ENCODE data around the gene SNX7. TPM values are rescaled to one million over a fixed set of nuclear protein-coding genes. Genes with fewer than 3 reads are reported as not detected.
A peak's percentile ranks its signal among the peaks of the same experiment; 100 is the strongest.

Gene SNX7
- total RNA-seq, 3 donors from 2014 or later = 38.0 to 45.1 (median 43.5) TPM

DNA sequence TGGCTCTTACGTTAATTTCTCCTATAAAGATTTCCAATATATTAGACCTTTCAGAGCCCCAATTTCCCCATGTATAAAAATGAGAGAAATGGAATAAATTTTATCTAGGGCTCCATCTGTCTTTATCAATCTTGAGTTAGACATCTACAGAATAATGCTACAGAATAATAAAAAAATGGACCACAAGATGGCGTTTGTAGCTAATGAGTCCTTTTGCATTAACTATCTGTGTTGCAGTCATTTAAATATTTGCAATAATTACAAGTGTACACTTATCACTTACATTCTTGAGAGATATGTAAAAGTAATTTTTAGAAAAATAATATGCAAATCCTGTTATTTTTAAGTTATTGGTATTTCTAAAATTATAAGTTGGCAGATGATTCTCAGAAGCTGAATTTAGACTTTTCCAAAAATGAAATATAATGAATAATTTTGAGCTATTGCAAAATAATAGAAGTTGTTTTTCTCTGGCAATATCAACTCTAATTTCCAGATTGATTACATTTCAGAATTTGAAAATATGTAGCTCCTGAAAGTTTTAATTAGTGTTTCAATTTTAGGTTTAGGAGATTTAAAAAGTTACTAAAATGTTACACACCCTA lies 87.7 kb downstream of the SNX7 start:
- no peak overlapping the region for H3K4me3 ChIP-seq
- no peak for DNase-seq
- intact Hi-C loops (cut with DNase I, micrococcal nuclease) = no loop called here
- no peaks in the 10 kb centered on the region for H3K36me3 ChIP-seq (ENCODE audit: low read depth)
- H3K4me1 ChIP-seq (ENCODE audit: low read depth) = no peaks in the 10 kb centered on the region
- TF ChIP-seq, protein P1, sequence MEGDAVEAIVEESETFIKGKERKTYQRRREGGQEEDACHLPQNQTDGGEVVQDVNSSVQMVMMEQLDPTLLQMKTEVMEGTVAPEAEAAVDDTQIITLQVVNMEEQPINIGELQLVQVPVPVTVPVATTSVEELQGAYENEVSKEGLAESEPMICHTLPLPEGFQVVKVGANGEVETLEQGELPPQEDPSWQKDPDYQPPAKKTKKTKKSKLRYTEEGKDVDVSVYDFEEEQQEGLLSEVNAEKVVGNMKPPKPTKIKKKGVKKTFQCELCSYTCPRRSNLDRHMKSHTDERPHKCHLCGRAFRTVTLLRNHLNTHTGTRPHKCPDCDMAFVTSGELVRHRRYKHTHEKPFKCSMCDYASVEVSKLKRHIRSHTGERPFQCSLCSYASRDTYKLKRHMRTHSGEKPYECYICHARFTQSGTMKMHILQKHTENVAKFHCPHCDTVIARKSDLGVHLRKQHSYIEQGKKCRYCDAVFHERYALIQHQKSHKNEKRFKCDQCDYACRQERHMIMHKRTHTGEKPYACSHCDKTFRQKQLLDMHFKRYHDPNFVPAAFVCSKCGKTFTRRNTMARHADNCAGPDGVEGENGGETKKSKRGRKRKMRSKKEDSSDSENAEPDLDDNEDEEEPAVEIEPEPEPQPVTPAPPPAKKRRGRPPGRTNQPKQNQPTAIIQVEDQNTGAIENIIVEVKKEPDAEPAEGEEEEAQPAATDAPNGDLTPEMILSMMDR (IDR thresholded peaks at IDR 0.05) = no peak
- H3K9me3 ChIP-seq = no peaks in the 10 kb centered on the region
- no peak for ATAC-seq

DNA sequence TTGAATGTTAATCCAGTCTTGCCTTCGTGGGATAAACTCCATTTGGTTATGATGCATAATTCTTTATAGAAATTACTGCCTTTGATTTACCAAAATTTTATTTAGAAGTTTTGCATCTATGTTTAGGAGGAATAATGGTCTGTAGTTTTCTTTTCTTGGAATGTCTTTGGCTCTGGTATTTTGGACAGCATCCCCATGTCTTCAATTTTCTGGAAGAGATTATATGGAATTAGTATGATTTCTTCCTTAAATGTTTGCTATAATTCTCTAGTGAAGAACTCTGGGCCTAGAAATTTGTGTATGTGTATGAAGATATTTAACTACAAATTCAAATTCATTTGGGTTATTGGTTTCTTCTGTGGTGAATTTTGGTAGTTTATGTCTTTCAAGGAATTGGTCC lies 92.7 kb downstream of the SNX7 start:
- no peaks in the 10 kb centered on the region for H3K36me3 ChIP-seq (ENCODE audit: low read depth)
- intact Hi-C loops (cut with DNase I, micrococcal nuclease) = no loop called here
- TF ChIP-seq, protein P1 (IDR thresholded peaks at IDR 0.05) = no peak
- H3K4me3 ChIP-seq = no peak overlapping the region
- H3K9me3 ChIP-seq = no peaks in the 10 kb centered on the region
- no peak for DNase-seq
- no peak for ATAC-seq
- no peaks in the 10 kb centered on the region for H3K4me1 ChIP-seq (ENCODE audit: low read depth)

DNA sequence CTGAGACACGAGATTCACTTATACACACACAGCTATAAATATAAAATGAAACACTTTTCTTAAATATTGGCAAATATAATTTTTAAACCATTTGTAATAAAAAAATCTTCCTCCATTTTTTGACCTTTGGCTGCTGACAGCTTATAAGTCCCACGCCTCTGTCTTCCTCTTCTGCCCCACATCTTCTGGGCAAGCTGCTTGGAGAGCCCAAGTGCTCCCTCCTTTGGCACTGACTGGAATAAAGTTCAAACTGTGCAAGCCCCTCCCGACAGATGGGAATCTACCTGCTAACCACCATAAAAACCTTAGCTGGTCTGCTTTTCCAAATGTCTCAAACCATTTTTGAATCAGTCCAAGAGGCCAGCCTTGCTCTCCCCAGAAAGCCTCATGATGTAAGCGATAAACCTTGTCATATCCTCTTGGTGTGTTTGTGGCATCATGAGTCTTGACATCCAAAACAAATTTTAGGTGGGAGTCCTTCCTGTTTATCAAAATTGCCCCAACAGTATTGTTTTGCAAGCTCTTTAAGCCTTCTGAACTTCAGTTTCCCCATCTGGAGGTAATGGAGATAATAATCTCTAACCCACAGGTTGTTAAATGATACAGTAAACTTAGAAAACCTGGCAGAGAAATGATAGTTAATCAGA lies 99.8 kb downstream of the SNX7 start:
- no peaks in the 10 kb centered on the region for H3K4me1 ChIP-seq (ENCODE audit: low read depth)
- H3K4me3 ChIP-seq = no peak overlapping the region
- DNase-seq (peak in 1 of 3 donors; percentile 5), ATAC-seq (no peak)
- H3K36me3 ChIP-seq (ENCODE audit: low read depth) = no peaks in the 10 kb centered on the region
- no peaks in the 10 kb centered on the region for H3K9me3 ChIP-seq
- intact Hi-C loops (cut with DNase I, micrococcal nuclease) = no loop called here
- TF ChIP-seq, protein P1 (IDR thresholded peaks at IDR 0.05) = no peak

DNA sequence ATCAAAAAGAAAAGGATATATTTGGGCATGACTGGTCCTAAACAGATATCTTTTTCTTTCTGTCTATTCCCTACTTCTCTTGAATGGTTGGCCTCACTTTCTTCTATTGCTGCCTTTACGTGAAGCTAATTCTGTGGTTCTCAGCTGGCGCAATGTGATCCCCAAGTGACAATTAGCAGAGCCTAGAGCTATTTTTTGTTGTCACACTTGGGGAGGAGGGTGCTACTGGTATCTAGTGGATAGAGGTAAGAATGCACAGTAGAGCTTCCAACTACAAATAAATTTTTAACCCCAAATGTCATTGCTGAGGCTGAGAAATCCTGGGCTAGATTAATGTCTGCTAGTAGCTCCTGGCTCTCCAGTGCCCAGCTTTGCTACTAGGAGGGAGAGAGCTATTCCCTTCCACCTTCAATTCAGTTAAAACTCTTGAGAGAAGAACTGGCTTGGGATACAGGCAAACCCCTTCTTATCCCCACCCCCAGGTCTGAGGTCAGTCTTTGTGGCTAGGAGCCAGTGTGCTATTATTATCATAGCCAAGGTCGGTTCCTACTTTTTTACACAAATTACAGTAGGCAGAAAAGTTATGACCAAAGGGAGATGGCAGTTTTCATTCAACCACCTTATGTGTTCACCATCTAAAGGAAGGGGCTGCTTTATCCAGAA lies 102.1 kb downstream of the SNX7 start:
- TF ChIP-seq, protein P1 (IDR thresholded peaks at IDR 0.05) = no peak
- DNase-seq (no peak), ATAC-seq (no peak)
- Histone ChIP-seq H3K4me3 (no peak overlapping the region), H3K4me1 (ENCODE audit: low read depth) (no peaks in the 10 kb centered on the region), H3K9me3 (no peaks in the 10 kb centered on the region), H3K36me3 (ENCODE audit: low read depth) (no peaks in the 10 kb centered on the region)
- intact Hi-C loops (cut with DNase I, micrococcal nuclease) = no loop called here

DNA sequence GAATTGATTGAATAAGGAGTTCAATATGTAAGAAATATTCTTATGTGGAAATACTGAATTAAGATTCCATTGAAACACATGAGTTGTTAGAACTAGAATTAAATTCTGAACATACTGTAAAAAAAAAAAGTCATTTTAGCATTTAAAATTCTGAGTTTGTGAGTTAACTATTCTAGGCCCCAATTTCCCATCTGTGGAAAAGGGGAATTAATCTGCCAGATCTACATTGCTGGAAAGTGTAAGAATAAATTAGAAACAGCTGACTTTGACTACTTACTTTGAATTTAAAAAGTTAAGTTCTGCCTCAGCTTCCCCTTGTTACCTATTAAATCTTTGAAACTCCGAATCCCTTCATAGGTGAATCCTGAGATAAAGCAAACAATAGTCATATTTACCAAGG lies 103.0 kb downstream of the SNX7 start:
- intact Hi-C loops (cut with DNase I, micrococcal nuclease) = no loop called here
- TF ChIP-seq, protein P1 (IDR thresholded peaks at IDR 0.05) = no peak
- no peaks in the 10 kb centered on the region for H3K36me3 ChIP-seq (ENCODE audit: low read depth)
- no peaks in the 10 kb centered on the region for H3K4me1 ChIP-seq (ENCODE audit: low read depth)
- no peaks in the 10 kb centered on the region for H3K9me3 ChIP-seq
- DNase-seq (no peak), ATAC-seq (no peak)
- no peak overlapping the region for H3K4me3 ChIP-seq

Measured in mucosa of descending colon (tissue), 3 donors.